GM13977 (cell line): Measurements from ENCODE around the gene FXYD3.
A peak's percentile ranks its signal among the peaks of the same experiment; 100 is the strongest.

Experiments used
- DNase-seq: peaks from one replicate; pipeline ENCODE4 v3.0.0; 2012; ENCODE audit warnings: low spot score
- CTCF ChIP-seq: IDR thresholded peaks from 2 replicates; pipeline ENCODE4 v1.5.1; 2012; ENCODE audit warnings: mild to moderate bottlenecking, control low read depth; ENCODE audit not compliant: insufficient read depth; ENCODE audit errors: extremely low read depth, missing control alignments
- in situ Hi-C: fragments of 300-500 bp; cut with MboI; formaldehyde crosslinking; loops from one replicate; pipeline ENCODE4 v1.12.0; 2022; ENCODE audit warnings: low sequenced_read_pairs, low pct_unique_long_range_greater_than_20kb, mixed read lengths, inconsistent platforms; ENCODE audit not compliant: unreplicated experiment

FXYD3 gene

DNA sequence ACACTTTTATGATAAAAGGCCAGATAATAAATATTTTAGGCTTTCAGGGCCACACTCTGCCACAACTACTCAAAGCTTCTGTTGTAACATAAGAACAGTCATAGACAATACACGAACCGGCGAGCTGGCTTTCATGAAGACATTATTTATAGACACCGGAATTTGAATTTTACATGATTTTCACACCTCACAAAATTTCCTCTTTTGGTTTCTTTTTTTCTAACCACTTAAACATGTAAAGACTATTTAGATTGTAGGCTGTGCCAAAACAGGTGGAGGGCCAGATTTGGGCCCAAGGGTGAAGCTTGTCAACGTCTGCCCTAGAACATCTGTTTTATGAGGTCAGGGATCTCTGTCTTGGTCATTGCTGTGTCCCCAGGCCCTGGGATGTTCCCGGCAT, 29.7 kb upstream of the FXYD3 start:
- peak; percentile 68 for DNase-seq
- no peak for TF ChIP-seq CTCF
- in situ Hi-C loops: no loop called here

DNA sequence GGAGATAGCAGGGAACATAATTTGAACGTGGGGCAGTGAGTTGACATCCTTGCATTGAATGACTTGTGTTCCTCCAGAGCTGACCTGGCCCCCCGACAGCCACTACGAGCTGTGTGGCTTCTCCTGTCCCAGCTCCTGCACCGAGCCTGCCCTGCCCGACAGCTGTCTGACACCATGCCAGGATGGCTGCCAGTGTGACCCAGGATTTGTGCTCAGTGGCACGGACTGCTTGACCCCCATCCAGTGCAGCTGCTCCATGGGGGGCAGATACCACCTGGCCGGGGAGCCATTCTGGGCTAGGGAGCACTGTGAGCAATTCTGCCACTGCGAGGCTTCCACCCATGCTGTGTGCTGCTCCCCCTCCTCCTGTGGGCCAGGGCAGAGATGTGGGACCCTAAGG, 29.2 kb upstream of the FXYD3 start:
- no peak for DNase-seq
- in situ Hi-C loops: no loop called here
- TF ChIP-seq CTCF: no peak

GRCh38 chr19:35087393-35087792, 28.2 kb upstream of the FXYD3 start:
- no peak for DNase-seq
- in situ Hi-C loops: no loop called here
- no peak for TF ChIP-seq CTCF

DNA sequence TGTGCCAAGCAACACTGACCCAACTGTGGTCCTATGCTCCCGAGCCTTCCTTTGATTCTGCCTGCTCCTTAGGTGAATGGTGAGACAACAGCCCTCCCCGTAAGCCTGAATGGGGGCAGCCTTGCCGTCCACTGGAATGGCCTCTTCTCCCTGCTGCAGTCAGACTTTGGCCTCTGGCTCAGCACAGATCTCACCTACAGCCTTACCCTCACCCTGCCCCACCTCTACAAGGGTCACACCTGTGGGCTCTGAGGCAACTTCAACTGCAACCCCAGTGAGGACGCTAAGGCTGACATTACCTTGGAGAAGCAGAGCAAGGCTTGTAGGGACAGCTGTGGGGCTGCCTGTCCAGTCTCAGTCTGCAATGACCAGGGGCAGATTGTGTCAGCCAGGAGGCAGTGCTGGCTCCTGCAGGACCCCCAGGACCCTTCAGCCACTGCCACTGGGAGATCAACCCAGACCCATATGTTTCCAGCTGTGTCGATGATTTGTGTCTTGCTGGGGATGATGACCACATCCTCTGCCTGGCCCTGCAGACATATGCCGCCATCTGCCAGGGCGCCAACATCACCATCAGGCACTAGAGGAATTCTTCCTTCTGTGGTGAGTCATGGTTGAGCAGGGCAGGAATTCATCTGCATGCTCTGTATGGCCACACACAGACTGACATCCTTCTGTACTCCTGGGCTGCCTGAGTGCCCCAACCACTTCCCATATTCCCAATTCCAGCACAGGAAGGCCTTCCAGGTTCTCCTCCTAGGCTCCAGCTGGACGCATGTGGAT, 27.3 kb upstream of the FXYD3 start:
- no peak for TF ChIP-seq CTCF
- DNase-seq: no peak
- in situ Hi-C loops: no loop called here

- no peak for TF ChIP-seq CTCF
- in situ Hi-C loops: no loop called here
- DNase-seq: no peak
Observed at GRCh38 chr19:35089554-35089953, 26.1 kb upstream of the FXYD3 start.

- no peak for TF ChIP-seq CTCF
- DNase-seq: no peak
- in situ Hi-C loops: no loop called here
Observed at GRCh38 chr19:35090160-35090505, 25.5 kb upstream of the FXYD3 start.
